Measurements from ENCODE around the gene PES1.

The PES1 gene

DNA sequence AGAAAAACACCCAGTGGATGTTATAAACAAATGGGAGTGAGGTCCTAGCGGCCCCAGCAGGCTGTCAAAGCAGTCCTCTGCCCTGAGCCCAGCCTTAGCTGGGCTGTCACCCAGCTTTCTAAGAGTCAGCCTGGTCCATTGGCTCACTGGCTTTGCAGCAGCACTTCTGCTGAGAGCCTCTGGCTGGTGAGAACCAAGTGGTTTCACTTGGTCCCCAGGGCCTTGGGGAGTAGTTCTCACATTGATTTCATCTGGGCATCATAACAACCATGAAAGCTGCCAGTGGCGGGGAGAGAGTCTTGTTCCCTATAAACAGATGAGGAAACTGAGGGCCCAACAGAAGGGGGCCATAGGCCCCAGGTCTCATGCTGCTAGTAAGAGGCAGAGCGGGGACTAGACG lies 56.5 kb downstream of the PES1 start:
- ATAC-seq (replicated peaks; ENCODE audit: extremely low read depth, poor library complexity, severe bottlenecking), result no peak
- no peaks in the 10 kb centered on the region for H3K9me3 Mint-ChIP-seq

DNA sequence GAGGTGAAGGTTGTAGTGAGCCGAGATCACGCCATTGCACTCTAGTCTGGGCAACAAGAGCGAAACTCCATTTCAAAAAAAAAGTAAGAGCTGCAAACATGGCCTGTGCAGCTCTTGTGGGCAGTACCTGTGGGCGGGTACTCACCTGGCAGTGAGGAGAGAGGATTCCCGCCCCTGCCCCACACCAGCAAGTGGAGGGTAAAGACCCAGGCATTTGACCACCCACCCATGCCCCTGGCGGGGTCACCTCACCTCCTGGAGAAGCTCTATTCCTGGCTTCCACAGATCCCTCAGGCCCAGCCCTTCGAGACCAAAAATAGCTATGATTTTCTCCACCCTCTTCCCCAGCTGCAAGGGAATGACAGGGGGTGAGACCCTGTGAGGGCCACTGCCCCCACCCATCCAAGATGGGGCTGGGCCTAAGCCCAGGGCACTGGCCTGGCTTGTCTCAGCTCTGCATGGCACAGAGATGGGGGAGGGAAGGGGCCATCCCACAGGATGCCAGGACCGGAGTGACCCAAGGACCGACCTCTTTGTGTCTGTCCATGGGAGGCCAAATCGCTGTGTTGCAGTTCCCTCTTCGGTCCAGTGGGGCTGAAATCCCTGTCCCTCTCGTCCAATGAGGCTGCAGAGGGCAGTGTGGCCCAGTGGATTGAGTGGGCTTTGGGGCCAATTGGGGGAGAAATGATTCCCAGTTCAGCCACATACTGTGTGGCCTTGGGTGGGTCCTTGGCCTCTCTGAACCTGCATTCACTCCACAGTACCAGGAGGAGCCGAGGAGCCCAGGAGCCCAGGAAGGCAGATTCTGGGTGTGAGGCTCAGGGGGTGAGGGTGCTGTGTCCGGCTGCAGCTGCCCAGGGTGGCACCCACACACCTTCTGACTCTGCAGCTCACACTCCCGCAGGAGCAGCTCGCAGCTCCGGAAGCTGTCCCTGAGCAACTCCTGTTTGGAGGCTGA lies 59.8 kb downstream of the PES1 start:
- no peak overlapping the region for H3K27ac Mint-ChIP-seq (ENCODE audit: low read depth)
- peaks cover 7% of the 10 kb centered on the region for H3K4me1 Mint-ChIP-seq
- ATAC-seq (replicated peaks; ENCODE audit: extremely low read depth, poor library complexity, severe bottlenecking), result no peak
- no peaks in the 10 kb centered on the region for H3K36me3 Mint-ChIP-seq (ENCODE audit: insufficient read depth)
- H3K4me3 Mint-ChIP-seq, result no peak overlapping the region
- no peak for DNase-seq (ENCODE audit: low spot score in 2 of 2)
- H3K9me3 Mint-ChIP-seq, result no peaks in the 10 kb centered on the region
- H3K27me3 Mint-ChIP-seq, result peaks cover 22% of the 10 kb centered on the region

More for the DNA sequence above, 56.5 kb downstream of the PES1 start:
- H3K27me3 Mint-ChIP-seq, result peaks cover 30% of the 10 kb centered on the region
- DNase-seq (ENCODE audit: low spot score in 2 of 2), result no peak
- no peak overlapping the region for H3K4me3 Mint-ChIP-seq
- no peaks in the 10 kb centered on the region for H3K36me3 Mint-ChIP-seq (ENCODE audit: insufficient read depth)
- peaks cover 7% of the 10 kb centered on the region for H3K4me1 Mint-ChIP-seq
- H3K27ac Mint-ChIP-seq (ENCODE audit: low read depth), result no peak overlapping the region

DNA sequence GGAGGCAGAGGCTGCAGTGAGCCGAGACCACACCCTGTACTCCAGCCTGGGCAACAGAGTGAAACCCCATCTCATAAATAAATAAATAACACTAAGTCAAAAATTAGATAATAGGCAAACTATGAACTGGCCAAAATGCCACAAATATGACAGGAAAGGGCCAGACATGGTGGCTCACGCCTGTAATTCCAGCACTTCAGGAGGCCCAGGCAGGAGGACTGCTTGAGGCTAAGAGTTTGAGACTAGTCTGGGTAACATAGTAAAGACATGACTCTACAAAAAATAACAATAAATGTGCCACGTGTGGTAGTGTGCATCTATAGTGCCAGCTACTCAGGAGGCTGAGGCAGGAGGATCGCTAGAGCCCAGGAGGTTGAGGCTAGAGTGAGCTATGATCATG lies 65.1 kb downstream of the PES1 start:
- ATAC-seq (replicated peaks; ENCODE audit: extremely low read depth, poor library complexity, severe bottlenecking), result no peak
- Mint-ChIP-seq H3K9me3 (no peaks in the 10 kb centered on the region), H3K4me1 (no peaks in the 10 kb centered on the region)

More for the DNA sequence above, 65.1 kb downstream of the PES1 start:
- no peak for DNase-seq (ENCODE audit: low spot score in 2 of 2)
- Mint-ChIP-seq H3K4me3 (no peak overlapping the region), H3K36me3 (ENCODE audit: insufficient read depth) (peaks cover 2% of the 10 kb centered on the region), H3K27ac (ENCODE audit: low read depth) (no peak overlapping the region), H3K27me3 (peaks cover 66% of the 10 kb centered on the region)
